ENCODE results near the gene PCDH19.

The PCDH19 gene

DNA sequence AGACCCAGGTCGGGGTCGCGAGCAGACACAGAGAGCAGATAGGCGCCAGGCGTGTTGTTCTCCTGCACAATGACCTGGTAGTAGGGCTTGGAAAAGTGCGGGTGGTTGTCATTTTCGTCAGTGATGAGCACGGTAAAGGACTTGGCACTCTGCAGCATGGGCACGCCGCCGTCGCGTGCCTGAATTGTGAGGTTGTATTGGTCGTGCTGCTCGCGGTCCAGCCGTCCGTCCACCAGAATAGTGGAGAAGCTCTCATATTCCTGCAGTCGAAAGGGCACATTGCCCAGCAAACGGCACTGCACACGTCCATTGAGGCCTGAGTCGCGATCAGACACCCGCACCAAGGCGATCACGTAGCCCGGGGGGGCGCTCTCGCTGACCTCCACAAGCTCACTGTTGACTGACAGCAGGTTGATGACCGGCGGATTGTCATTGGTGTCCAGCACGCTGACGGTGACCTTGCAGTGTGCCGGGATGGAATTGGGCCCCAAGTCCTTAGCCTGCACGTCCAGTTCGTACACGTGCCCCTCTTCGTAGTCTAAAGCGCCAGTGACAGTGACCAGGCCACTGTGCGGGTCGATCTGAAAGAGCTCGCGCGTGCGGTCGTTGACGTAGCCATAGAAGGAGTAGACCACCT, 2.8 kb downstream of the PCDH19 start:
- no peak for DNase-seq (ENCODE audit: low read depth in 2 of 2)

- no peak for DNase-seq (ENCODE audit: low read depth in 2 of 2)
Observed at GRCh38 chrX:100405424-100405823, 4.6 kb downstream of the PCDH19 start.

DNA sequence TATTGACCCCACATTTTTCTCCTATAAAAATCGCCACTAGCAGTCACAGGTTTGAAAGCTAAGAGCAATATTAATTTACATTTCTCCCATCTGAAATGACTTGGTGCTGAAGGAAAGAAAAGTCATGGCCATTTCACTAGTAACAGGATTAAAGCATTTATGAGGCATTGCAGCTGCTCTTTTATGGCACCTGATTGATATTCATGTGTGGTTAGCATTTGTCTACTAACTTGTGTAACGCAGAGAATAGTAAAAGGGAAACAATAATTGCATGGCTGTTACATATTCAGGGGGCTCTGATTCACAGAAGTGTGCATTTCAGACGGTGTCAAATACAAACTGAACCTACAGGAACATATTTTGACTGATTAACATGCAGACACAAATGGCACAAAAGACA, 5.2 kb downstream of the PCDH19 start:
- DNase-seq (ENCODE audit: low read depth in 2 of 2) = no peak

DNA sequence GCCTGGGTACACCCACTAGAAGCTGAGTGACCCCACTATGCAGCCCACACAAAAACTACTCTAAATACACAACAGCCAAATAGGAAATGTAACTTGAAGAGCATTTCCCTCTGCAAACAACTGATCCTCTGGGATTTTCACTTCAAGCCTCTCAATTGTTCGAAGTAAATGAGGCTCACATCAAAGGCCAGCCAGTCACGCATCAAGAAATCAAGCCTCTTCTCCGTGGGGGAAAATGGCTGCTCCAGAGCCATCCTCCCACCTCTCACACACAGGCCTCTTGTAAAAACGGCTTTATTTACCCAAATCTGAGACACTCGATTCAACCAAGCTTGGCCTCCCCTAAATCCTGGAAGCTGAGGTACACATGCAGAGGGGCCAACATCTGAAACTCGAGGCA, 14.3 kb downstream of the PCDH19 start:
- no peak for DNase-seq (ENCODE audit: low read depth in 2 of 2)

GRCh38 chrX:100381619-100382018, 28.5 kb downstream of the PCDH19 start:
- DNase-seq (ENCODE audit: low read depth in 2 of 2) = no peak

DNA sequence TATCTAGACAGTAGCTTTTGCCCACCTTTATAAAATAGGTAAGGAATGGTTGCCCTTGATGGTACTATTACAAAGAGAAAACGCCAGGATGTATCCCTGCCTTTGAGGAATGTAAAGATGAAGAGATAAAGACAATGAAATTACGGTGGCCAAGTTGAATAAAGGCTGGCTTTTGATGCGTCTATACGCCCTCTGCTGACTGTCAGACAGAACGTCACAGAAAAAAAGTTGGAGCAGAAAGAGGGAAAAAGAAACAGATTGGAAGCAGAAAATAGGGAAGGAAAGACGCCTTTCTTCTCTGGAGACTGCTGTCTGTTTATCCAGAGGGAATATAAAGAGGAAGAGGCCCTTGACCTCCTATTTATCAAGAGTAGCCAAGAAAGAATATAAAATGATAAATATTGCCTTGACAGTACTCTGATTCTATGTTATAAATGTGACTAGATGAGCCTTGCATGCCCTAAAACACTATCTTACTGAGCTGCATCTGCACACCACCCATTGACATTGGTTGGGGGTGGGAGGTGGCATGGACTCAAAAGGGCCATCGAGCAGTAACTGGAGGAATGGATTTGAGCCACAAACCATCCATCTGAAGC, 30.6 kb downstream of the PCDH19 start:
- no peak for DNase-seq (ENCODE audit: low read depth in 2 of 2)

DNA sequence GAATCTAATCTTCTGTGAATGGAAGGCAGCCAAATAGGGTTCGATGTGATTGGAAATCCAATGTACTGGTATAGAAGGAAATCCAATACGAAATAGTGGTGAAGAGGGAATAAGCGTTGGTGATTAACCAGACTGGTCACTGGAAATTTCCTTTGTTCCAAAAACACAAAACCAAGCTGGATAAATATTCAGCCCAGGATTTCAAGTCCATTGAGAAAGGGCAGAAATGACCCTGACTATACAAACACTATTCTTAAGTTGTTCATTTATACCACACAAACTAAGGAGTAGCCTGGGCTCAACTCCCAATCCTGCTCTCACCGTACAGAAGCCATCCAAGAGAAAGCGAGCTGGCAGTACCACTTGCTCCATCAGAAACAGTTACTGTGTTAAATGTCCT, 32.2 kb downstream of the PCDH19 start:
- no peak for DNase-seq (ENCODE audit: low read depth in 2 of 2)

- DNase-seq (ENCODE audit: low read depth in 2 of 2) = no peak
Observed at GRCh38 chrX:100376576-100376975, 33.5 kb downstream of the PCDH19 start.

GRCh38 chrX:100373673-100374072, 36.4 kb downstream of the PCDH19 start:
- no peak for DNase-seq (ENCODE audit: low read depth in 2 of 2)

DNA sequence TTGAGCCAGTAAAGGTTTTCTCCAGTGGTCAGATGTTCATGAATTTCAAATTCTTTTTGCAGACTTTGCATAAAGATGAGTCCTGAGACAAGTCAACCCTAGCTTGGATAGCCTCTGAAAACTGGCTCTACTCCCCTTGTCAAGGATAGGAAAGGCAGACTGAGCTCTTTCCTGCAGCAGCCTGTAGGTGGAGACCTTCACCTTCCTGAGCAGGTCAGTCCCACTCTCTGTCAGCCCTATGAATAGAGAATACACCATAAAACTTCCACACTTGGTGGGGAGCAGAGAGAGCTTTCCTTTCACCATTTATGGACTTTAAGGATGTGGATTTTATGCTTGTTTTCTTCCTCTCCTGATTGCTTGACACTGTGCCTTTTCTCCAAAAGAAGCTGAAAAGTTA, 41.9 kb downstream of the PCDH19 start:
- no peak for DNase-seq (ENCODE audit: low read depth in 2 of 2)

DNA sequence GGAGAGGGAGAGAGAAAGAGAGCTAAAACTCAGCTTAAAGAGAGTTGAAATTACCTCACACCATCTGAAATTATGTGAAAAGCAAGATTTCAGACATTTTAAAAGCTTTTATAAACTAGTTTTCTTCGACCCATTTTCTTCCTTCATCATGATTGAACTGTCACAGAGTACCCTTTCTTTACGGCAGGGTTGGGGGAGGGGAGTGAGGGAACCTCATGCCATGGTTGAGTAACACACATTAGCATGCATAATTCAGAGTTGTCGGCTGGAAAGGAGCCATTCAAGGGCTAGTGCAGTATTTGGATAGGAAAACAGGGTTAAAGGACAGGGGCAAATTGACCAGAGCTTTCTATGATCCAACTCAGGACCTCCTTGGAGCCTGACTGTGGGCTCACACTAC, 46.2 kb downstream of the PCDH19 start:
- no peak for DNase-seq (ENCODE audit: low read depth in 2 of 2)

GRCh38 chrX:100358766-100359165, 51.3 kb downstream of the PCDH19 start:
- no peak for DNase-seq (ENCODE audit: low read depth in 2 of 2)

DNA sequence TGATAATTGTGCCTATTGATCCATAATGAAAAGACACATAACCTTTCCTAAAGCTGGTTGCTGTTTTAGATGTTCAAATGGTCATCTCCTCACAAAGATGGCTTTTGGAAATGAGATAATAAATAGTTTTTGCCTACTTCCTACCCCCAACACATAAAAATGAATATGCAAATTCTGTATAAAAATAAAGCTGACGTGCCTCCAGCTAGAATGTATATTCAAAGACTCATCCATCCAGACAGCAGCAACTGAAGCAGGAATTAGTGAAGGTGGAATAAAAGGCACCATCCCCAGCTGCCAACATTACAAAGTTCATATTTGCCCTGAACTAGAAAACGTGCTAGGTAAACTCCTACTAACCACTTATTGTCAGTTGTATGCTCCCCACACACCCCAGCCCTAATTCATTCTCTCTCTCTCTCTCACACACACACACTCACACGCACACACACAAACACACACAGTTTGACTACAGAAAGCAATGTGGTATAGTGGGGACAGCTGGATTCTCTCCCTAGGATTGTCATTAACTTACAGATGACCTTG, 53.6 kb downstream of the PCDH19 start:
- DNase-seq (ENCODE audit: low read depth in 2 of 2) = no peak

DNA sequence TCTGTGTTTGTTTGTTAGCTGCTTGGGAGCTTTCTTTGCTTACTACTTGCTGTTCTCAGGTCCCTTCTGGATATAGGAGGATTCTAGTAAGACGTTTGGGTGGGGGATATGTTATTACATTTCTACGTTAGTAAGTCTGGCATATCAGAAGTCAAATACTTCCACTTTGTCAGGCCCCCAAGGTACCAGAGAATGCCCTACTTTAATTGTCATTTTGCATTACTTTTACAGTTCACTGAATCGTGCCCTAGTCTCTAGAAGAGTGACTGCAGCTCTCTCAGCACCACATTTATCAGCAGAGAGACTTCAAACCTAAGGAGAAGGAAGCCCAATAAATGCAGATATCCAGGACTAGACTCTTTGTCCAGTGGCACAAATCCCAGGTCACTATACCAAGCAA, 54.4 kb downstream of the PCDH19 start:
- DNase-seq (ENCODE audit: low read depth in 2 of 2) = no peak

GRCh38 chrX:100353326-100353725, 56.7 kb downstream of the PCDH19 start:
- DNase-seq (ENCODE audit: low read depth in 2 of 2) = no peak

GRCh38 chrX:100350704-100351489, 59.2 kb downstream of the PCDH19 start:
- DNase-seq (ENCODE audit: low read depth in 2 of 2) = no peak

DNA sequence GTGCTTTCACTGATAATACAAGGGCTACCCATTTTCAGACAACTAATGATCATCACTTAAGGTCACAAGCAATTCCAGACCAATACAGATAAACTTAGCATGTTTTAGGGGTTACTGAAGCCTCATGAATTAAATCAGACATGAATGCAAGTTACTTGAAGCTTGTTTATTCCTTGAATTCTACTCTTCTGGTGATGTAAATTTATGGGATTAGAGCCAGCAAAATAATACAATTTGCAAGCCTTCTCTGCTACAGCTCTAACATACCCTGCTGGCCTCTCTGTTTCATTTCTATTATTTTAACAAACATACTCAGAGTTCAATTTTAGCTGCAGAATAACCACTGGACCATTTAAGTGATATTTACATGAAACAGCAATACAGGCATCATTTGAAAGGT, 60.7 kb downstream of the PCDH19 start:
- DNase-seq (ENCODE audit: low read depth in 2 of 2) = no peak

- DNase-seq (ENCODE audit: low read depth in 2 of 2) = no peak
Observed at GRCh38 chrX:100341142-100341510, 68.9 kb downstream of the PCDH19 start.

GRCh38 chrX:100340491-100341141, 69.5 kb downstream of the PCDH19 start:
- no peak for DNase-seq (ENCODE audit: low read depth in 2 of 2)

DNA sequence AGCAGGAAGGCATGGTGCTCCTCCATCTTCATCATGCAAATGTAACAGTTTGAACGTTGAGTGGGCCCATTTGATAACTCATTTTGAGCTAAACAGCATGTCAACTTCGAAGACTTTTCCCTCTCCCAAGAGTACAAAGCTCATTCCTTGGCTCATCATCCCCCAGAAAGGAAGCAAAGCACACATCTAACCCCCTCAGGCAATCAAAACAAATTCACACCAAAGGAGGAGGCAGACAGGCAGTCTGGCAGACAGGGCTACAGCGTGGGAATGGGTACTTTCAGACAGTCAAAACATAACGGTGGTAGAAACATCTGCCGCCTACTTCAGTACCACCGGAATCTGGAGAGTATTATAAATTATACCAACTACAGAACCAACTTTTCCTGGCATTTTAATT, 81.7 kb downstream of the PCDH19 start:
- no peak for DNase-seq (ENCODE audit: low read depth in 2 of 2)

DNA sequence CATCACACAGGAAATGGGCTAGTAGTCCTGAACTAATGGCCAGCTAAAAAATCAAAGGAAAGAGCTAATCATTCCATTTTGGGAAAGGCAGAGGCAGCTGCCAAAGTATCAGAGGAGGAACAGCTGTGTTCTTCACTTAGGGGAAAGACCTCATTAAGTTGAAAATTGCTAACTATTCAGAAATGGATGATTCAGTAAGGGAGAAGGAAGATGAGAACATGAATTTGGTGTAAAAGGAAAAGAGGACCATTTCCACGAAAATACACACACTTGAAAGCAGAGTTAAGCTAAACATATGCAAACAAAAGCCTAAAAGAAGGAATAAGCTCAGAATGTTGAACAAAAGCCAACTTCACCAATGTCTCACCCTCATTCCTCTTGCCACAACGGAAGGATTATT, 90.4 kb downstream of the PCDH19 start:
- no peak for DNase-seq (ENCODE audit: low read depth in 2 of 2)

GRCh38 chrX:100316987-100317386, 93.1 kb downstream of the PCDH19 start:
- DNase-seq (ENCODE audit: low read depth in 2 of 2) = no peak
